ENCODE data around the gene CSF2RB. TPM values are rescaled to one million over a fixed set of nuclear protein-coding genes. Genes with fewer than 3 reads are reported as not detected.

The CSF2RB gene
- total RNA-seq, 1 experiment from 2014 or later = not detected

- H3K4me3 Mint-ChIP-seq (ENCODE audit: low read depth, unreplicated experiment) = no peak overlapping the region
- intact Hi-C loops (cut with micrococcal nuclease; ENCODE audit: unreplicated experiment) = no loop called here
- CTCF ChIA-PET = interaction anchor here (0.6 kb wide), 1 partner anchor 291 kb away, joined by 3 read pairs; no protein-coding TSS in a partner anchor
- no peaks in the 10 kb centered on the region for H3K9me3 Mint-ChIP-seq (ENCODE audit: low read depth, unreplicated experiment)
- no TSS peak for BruUV-seq (replicated peaks)
- DNase-seq = no peak
- no peak for TF ChIP-seq CTCF (IDR thresholded peaks at IDR 0.05; ENCODE audit: unreplicated experiment)
- no peaks in the 10 kb centered on the region for H3K4me1 Mint-ChIP-seq (ENCODE audit: low read depth, unreplicated experiment)
- peaks cover 99% of the 10 kb centered on the region for H3K27me3 Mint-ChIP-seq (ENCODE audit: unreplicated experiment)
- no peaks in the 10 kb centered on the region for H3K36me3 Mint-ChIP-seq (ENCODE audit: insufficient read depth, unreplicated experiment)
- no peak overlapping the region for H3K27ac Mint-ChIP-seq (ENCODE audit: unreplicated experiment)
Measured at GRCh38 chr22:36907253-36908195, 5.9 kb upstream of the CSF2RB start.

- intact Hi-C loops (cut with micrococcal nuclease; ENCODE audit: unreplicated experiment) = no loop called here
- no peak for DNase-seq
- Mint-ChIP-seq H3K27ac (ENCODE audit: unreplicated experiment) (no peak overlapping the region), H3K27me3 (ENCODE audit: unreplicated experiment) (peaks cover 99% of the 10 kb centered on the region), H3K4me3 (ENCODE audit: low read depth, unreplicated experiment) (no peak overlapping the region), H3K9me3 (ENCODE audit: low read depth, unreplicated experiment) (no peaks in the 10 kb centered on the region), H3K4me1 (ENCODE audit: low read depth, unreplicated experiment) (no peaks in the 10 kb centered on the region), H3K36me3 (ENCODE audit: insufficient read depth, unreplicated experiment) (no peaks in the 10 kb centered on the region)
- CTCF ChIA-PET = interaction anchor here (1.0 kb wide), 1 partner anchor 55 kb away, joined by 6 read pairs; no protein-coding TSS in a partner anchor
- no peak for TF ChIP-seq CTCF (IDR thresholded peaks at IDR 0.05; ENCODE audit: unreplicated experiment)
- no TSS peak for BruUV-seq (replicated peaks)
Measured at GRCh38 chr22:36910461-36910860, 3.0 kb upstream of the CSF2RB start.

- H3K4me1 Mint-ChIP-seq (ENCODE audit: low read depth, unreplicated experiment) = no peaks in the 10 kb centered on the region
- H3K36me3 Mint-ChIP-seq (ENCODE audit: insufficient read depth, unreplicated experiment) = no peaks in the 10 kb centered on the region
- no peaks in the 10 kb centered on the region for H3K9me3 Mint-ChIP-seq (ENCODE audit: low read depth, unreplicated experiment)
- peaks cover 99% of the 10 kb centered on the region for H3K27me3 Mint-ChIP-seq (ENCODE audit: unreplicated experiment)
- H3K4me3 Mint-ChIP-seq (ENCODE audit: low read depth, unreplicated experiment) = no peak overlapping the region
- DNase-seq = no peak
- H3K27ac Mint-ChIP-seq (ENCODE audit: unreplicated experiment) = no peak overlapping the region
- BruUV-seq (replicated peaks) = no TSS peak
- CTCF ChIA-PET = no interaction called here
- TF ChIP-seq CTCF (IDR thresholded peaks at IDR 0.05; ENCODE audit: unreplicated experiment) = no peak
- intact Hi-C loops (cut with micrococcal nuclease; ENCODE audit: unreplicated experiment) = no loop called here
Measured at GRCh38 chr22:36911887-36912661, 1.4 kb upstream of the CSF2RB start.

GRCh38 chr22:36912694-36913426 lies 568 bp upstream of the CSF2RB start:
- Mint-ChIP-seq H3K4me3 (ENCODE audit: low read depth, unreplicated experiment) (no peak overlapping the region), H3K27me3 (ENCODE audit: unreplicated experiment) (peaks cover 99% of the 10 kb centered on the region), H3K27ac (ENCODE audit: unreplicated experiment) (no peak overlapping the region), H3K36me3 (ENCODE audit: insufficient read depth, unreplicated experiment) (no peaks in the 10 kb centered on the region), H3K9me3 (ENCODE audit: low read depth, unreplicated experiment) (no peaks in the 10 kb centered on the region), H3K4me1 (ENCODE audit: low read depth, unreplicated experiment) (no peaks in the 10 kb centered on the region)
- no peak for TF ChIP-seq CTCF (IDR thresholded peaks at IDR 0.05; ENCODE audit: unreplicated experiment)
- intact Hi-C loops (cut with micrococcal nuclease; ENCODE audit: unreplicated experiment) = no loop called here
- no peak for DNase-seq
- CTCF ChIA-PET = no interaction called here
- no TSS peak for BruUV-seq (replicated peaks)
